Heart right ventricle (tissue), 16 donors: ENCODE data around the gene AEN. TPM values are rescaled to one million over a fixed set of nuclear protein-coding genes. Genes with fewer than 3 reads are reported as not detected.

Source experiments
- ATAC-seq, 8 donors: fragments of 200-7000 bp; cut with Tn5 transposase; one replicate each; pipeline ENCODE4 v1.9.1; 2020; ENCODE audit warnings: mild to moderate bottlenecking in 8 of 8, moderate library complexity in 8 of 8, moderate number of reproducible peaks in 1 of 8
- DNase-seq, 2 donors: peaks; one replicate each; pipeline ENCODE4 v3.0.0-alpha.2; 2020
- H3K27ac ChIP-seq, 10 donors: fragments of 200-600 bp; sonication (generic) in 2 of 10; one replicate each; pipeline versions ENCODE4 v1.5.0 to v1.8.0; 2020 to 2022; ENCODE audit warnings: mild to moderate bottlenecking in 3 of 10
- H3K27me3 ChIP-seq, 7 donors: fragments of 200-600 bp; one replicate each; pipeline ENCODE4 v1.8.0; 2021 to 2022; ENCODE audit warnings: mild to moderate bottlenecking in 2 of 7
- H3K36me3 ChIP-seq, 9 donors: fragments of 200-600 bp; sonication (generic) in 1 of 9; one replicate each; pipeline versions ENCODE4 v1.5.0 to v1.8.0; 2020 to 2022; ENCODE audit warnings: mild to moderate bottlenecking in 2 of 9
- H3K4me1 ChIP-seq, 9 donors: fragments of 200-600 bp; sonication (generic) in 1 of 9; one replicate each; pipeline versions ENCODE4 v1.5.0 to v1.8.0; 2020 to 2022; ENCODE audit warnings: mild to moderate bottlenecking in 4 of 9
- H3K4me3 ChIP-seq, 10 donors: fragments of 200-600 bp; sonication (generic) in 2 of 10; one replicate each; pipeline versions ENCODE4 v1.5.0 to v1.8.0; 2020 to 2022; ENCODE audit warnings: mild to moderate bottlenecking in 7 of 10, moderate library complexity in 2 of 10
- H3K9me3 ChIP-seq, 11 donors: fragments of 200-600 bp in 10 of 11; sonication (generic) in 2 of 11; one replicate each; pipeline versions ENCODE4 v1.5.0 to v1.8.0; 2013 to 2022; ENCODE audit warnings: mild to moderate bottlenecking in 2 of 11, control low read depth in 1 of 11, moderate library complexity in 1 of 11
- CTCF ChIP-seq, 9 donors: fragments of 200-600 bp; sonication (generic) in 2 of 9; IDR thresholded peaks; one replicate each; pipeline versions ENCODE4 v1.5.0 to v1.8.0; 2021 to 2022; ENCODE audit warnings: antibody characterized with exemption in 9 of 9, mild to moderate bottlenecking in 5 of 9, moderate library complexity in 1 of 9
- WGBS, 2 donors: extraction: QIAGEN DNeasy Blood & Tissue Kit; methylation state at CpG; one replicate each; pipeline ENCODE4 v1.1.7; 2013; ENCODE audit warnings: inconsistent platforms in 1 of 2; 5-methylcytosine and 5-hydroxymethylcytosine counted together
- intact Hi-C, 10 donors: fragments of 100-400 bp; cut with DNase I; formaldehyde crosslinking; loops; one replicate each; pipeline versions ENCODE4 v1.11.1 to v1.14.2; 2022
- polyA plus RNA-seq, 2 donors: library from polyadenylated mRNA; stranded (reverse); fragments of 200-250 nt; gene quantifications; one replicate each; pipeline ENCODE4 v1.2.3, GENCODE V29; 2013
- total RNA-seq, 10 donors: library from RNA; stranded (reverse); fragmentation: NEBNext Ultra II Directional in 3 of 10; extraction: Animal tissue kit (Norgen Biotek cat#: 25700) in 3 of 10; gene quantifications; one replicate each; pipeline versions ENCODE4 v1.2.1 to v1.2.4, GENCODE V29; 2021 to 2023
- donor health status: Arrhythmogenic right ventricular cardiomyopathy.
- donor health status: ischemic (EF 13 %, LVEDD 7.1; RV severe dilation, severe dysfunction).
- donor health status: healthy with polysubstance abuse.
- donor health status: DM: no; HTN: yes; CAD: no.
- donor health status: DM: no; HTN: no; CAD: no.
- donor health status: ischemic (EF 25% LVEDD 6.9; RV normal size, moderate dysfunction).
- donor health status: ischemic (EF 25% LVEDD 5.7; RV mildly dilated, moderate dysfunction).
- donor health status: healthy.
- donor health status: DM: yes; HTN: yes; CAD: no.
- donor health status: Ischemic cardiomyopathy.
- donor health status: ischemic (EF 35%, LVEDD 5.7; RV mildly dilated, moderate dysfunction).
- donor health status: nonischemic (EF 11% LVEDD 7.7; RV severe dilation, severe dysfunction).
- donor health status: DM: yes; HTN: yes; CAD: no.
- donor health status: PGD.
- donor health status: ischemic (EF 29% LVEDD 5.4; RV normal size, mild dysfunction).
- donor health status: nonischemic (EF 23%, LVEDD 6.1; RV moderate dilation, normal function).

AEN gene
- total and polyA plus RNA-seq, 12 donors, result 3.4 to 13.2 (median 5.6) TPM

GRCh38 chr15:88605189-88606069 is 15.7 kb upstream of the AEN start:
- 2 to 3% methylated on average over 58 of the region's 58 CpGs for WGBS, 2 donors
- no peak for TF ChIP-seq CTCF (IDR thresholded peaks at IDR 0.05)
- ATAC-seq (peak; percentile 55 to 91 (median 84)), DNase-seq (peak; percentile 48 to 56)
- Histone ChIP-seq H3K27me3 (peaks cover 20 to 69% (median 62%) of the 10 kb centered on the region in 7 donors), H3K9me3 (no peaks in the 10 kb centered on the region), H3K27ac (no peak overlapping the region), H3K4me1 (peaks cover 0 to 24% (median 14%) of the 10 kb centered on the region in 9 donors), H3K36me3 (no peaks in the 10 kb centered on the region), H3K4me3 (peak overlapping the region in 6 of 10 donors; percentile 12 to 34 (median 26))
- intact Hi-C loops, result no loop called here

- no peaks in the 10 kb centered on the region for H3K9me3 ChIP-seq
- intact Hi-C loops, result no loop called here
- H3K27ac ChIP-seq, result no peak overlapping the region
- H3K4me1 ChIP-seq, result peaks cover 0 to 24% (median 14%) of the 10 kb centered on the region in 9 donors
- peaks cover 20 to 69% (median 62%) of the 10 kb centered on the region in 7 donors for H3K27me3 ChIP-seq
- DNase-seq (no peak), ATAC-seq (no peak)
- H3K36me3 ChIP-seq, result no peaks in the 10 kb centered on the region
- 10 to 14% methylated on average over 26 of the region's 26 CpGs for WGBS, 2 donors
- no peak overlapping the region for H3K4me3 ChIP-seq
- TF ChIP-seq CTCF (IDR thresholded peaks at IDR 0.05), result no peak
Observed at GRCh38 chr15:88606070-88606794, 14.9 kb upstream of the AEN start.

GRCh38 chr15:88607951-88608350 is 13.2 kb upstream of the AEN start:
- ATAC-seq (no peak), DNase-seq (no peak)
- 85 to 89% methylated on average over 1 of the region's 1 CpG for WGBS, 2 donors
- TF ChIP-seq CTCF (IDR thresholded peaks at IDR 0.05), result no peak
- Histone ChIP-seq H3K4me1 (peaks cover 0 to 24% (median 14%) of the 10 kb centered on the region in 9 donors), H3K36me3 (no peaks in the 10 kb centered on the region), H3K4me3 (no peak overlapping the region), H3K27ac (no peak overlapping the region), H3K27me3 (peaks cover 20 to 59% (median 54%) of the 10 kb centered on the region in 7 donors), H3K9me3 (no peaks in the 10 kb centered on the region)
- intact Hi-C loops, result no loop called here

- 73 to 76% methylated on average over 4 of the region's 4 CpGs for WGBS, 2 donors
- no peak overlapping the region for H3K27ac ChIP-seq
- TF ChIP-seq CTCF (IDR thresholded peaks at IDR 0.05), result no peak
- H3K36me3 ChIP-seq, result no peaks in the 10 kb centered on the region
- intact Hi-C loops, result no loop called here
- DNase-seq (no peak), ATAC-seq (no peak)
- H3K4me3 ChIP-seq, result no peak overlapping the region
- peaks cover 0 to 24% (median 14%) of the 10 kb centered on the region in 9 donors for H3K4me1 ChIP-seq
- no peaks in the 10 kb centered on the region for H3K9me3 ChIP-seq
- peaks cover 20 to 52% (median 47%) of the 10 kb centered on the region in 7 donors for H3K27me3 ChIP-seq
Observed at GRCh38 chr15:88608607-88609181, 12.4 kb upstream of the AEN start.
